Neutrophil (primary cell): ENCODE results near the gene SCNN1B.

Experiments used
- H3K27ac ChIP-seq: fragments of 200-600 bp; sonication (generic); 2 replicates; pipeline ENCODE4 v1.5.1; 2016; ENCODE audit warnings: mild to moderate bottlenecking, moderate library complexity
- H3K27me3 ChIP-seq: fragments of 200-600 bp; sonication (generic); 2 replicates; pipeline ENCODE4 v1.6.0; 2016; ENCODE audit warnings: mild to moderate bottlenecking
- H3K36me3 ChIP-seq: fragments of 200-600 bp; sonication (generic); 2 replicates; pipeline ENCODE4 v1.5.1; 2017
- H3K4me1 ChIP-seq, 2 experiments: fragments of 200-600 bp in 1 of 2; sonication (generic) in 1 of 2; 1 replicate in 1 of 2; 2 replicates in 1 of 2; pipeline versions ENCODE4 v1.5.1 to v1.6.1; 2013 to 2016; ENCODE audit warnings: low read depth in 1 of 2, low read length in 1 of 2, mild to moderate bottlenecking in 1 of 2, moderate library complexity in 1 of 2; ENCODE audit not compliant: control insufficient read depth in 1 of 2, insufficient read depth in 1 of 2
- H3K4me3 ChIP-seq, 2 experiments: fragments of 200-600 bp in 1 of 2; sonication (generic) in 1 of 2; 1 replicate in 1 of 2; 2 replicates in 1 of 2; pipeline ENCODE4 v1.5.1; 2013 to 2016; ENCODE audit warnings: low read depth in 1 of 2, low read length in 1 of 2, mild to moderate bottlenecking in 1 of 2, moderate library complexity in 1 of 2
- H3K9me3 ChIP-seq: fragments of 200-600 bp; sonication (generic); 2 replicates; pipeline ENCODE4 v1.5.1; 2016
- CTCF ChIP-seq: fragments of 200-600 bp; sonication (generic); IDR thresholded peaks from 2 replicates; pipeline ENCODE4 v1.5.1; 2016; ENCODE audit warnings: antibody characterized with exemption

Gene SCNN1B

GRCh38 chr16:23317266-23317661 is 15.2 kb downstream of the SCNN1B start:
- no peaks in the 10 kb centered on the region for H3K9me3 ChIP-seq
- no peak for TF ChIP-seq CTCF
- no peaks in the 10 kb centered on the region for H3K4me1 ChIP-seq
- H3K36me3 ChIP-seq: no peaks in the 10 kb centered on the region
- H3K27ac ChIP-seq: no peak overlapping the region
- no peak overlapping the region for H3K4me3 ChIP-seq
- no peaks in the 10 kb centered on the region for H3K27me3 ChIP-seq

- no peaks in the 10 kb centered on the region for H3K27me3 ChIP-seq
- no peak overlapping the region for H3K4me3 ChIP-seq
- no peak for TF ChIP-seq CTCF
- H3K36me3 ChIP-seq: no peaks in the 10 kb centered on the region
- no peak overlapping the region for H3K27ac ChIP-seq
- no peaks in the 10 kb centered on the region for H3K9me3 ChIP-seq
- no peaks in the 10 kb centered on the region for H3K4me1 ChIP-seq
These were observed 15.6 kb downstream of the SCNN1B start for GRCh38 chr16:23317751-23318150.

- Histone ChIP-seq H3K27me3 (no peaks in the 10 kb centered on the region), H3K27ac (no peak overlapping the region), H3K9me3 (no peaks in the 10 kb centered on the region), H3K4me1 (no peaks in the 10 kb centered on the region), H3K4me3 (no peak overlapping the region), H3K36me3 (no peaks in the 10 kb centered on the region)
- TF ChIP-seq CTCF: no peak
These were observed 16.5 kb downstream of the SCNN1B start for GRCh38 chr16:23318639-23319038.

GRCh38 chr16:23319861-23320615 is 17.9 kb downstream of the SCNN1B start:
- H3K4me1 ChIP-seq: no peaks in the 10 kb centered on the region
- no peak for TF ChIP-seq CTCF
- no peaks in the 10 kb centered on the region for H3K27me3 ChIP-seq
- H3K4me3 ChIP-seq: no peak overlapping the region
- H3K9me3 ChIP-seq: no peaks in the 10 kb centered on the region
- H3K27ac ChIP-seq: no peak overlapping the region
- H3K36me3 ChIP-seq: no peaks in the 10 kb centered on the region

- Histone ChIP-seq H3K27me3 (no peaks in the 10 kb centered on the region), H3K4me1 (no peaks in the 10 kb centered on the region), H3K36me3 (no peaks in the 10 kb centered on the region), H3K4me3 (no peak overlapping the region), H3K9me3 (no peaks in the 10 kb centered on the region), H3K27ac (no peak overlapping the region)
- no peak for TF ChIP-seq CTCF
These were observed 18.6 kb downstream of the SCNN1B start for GRCh38 chr16:23320693-23321092.
